Activated CD8-positive, alpha-beta memory T cell treated with anti-CD3 and anti-CD28 coated beads, Interleukin-2, amount 50 U/mL, for 1 hour (primary cell): ENCODE results near the gene FOXK2.
"Not testable (repeated sequence)": the region's sequence is repeated elsewhere in the genome, so short reads cannot be mapped to it uniquely, and the experiment has no call there.

Source experiments
- DNase-seq: peaks from one replicate; pipeline ENCODE4 v3.0.0-alpha.2; 2020; ENCODE audit errors: extremely low read depth

The FOXK2 gene

GRCh38 chr17:82534401-82534812 lies 14.9 kb downstream of the FOXK2 start:
- no peak for DNase-seq

GRCh38 chr17:82536512-82537201 lies 17.1 kb downstream of the FOXK2 start:
- DNase-seq, result no peak

- DNase-seq, result not testable (repeated sequence)
Observed at GRCh38 chr17:82537228-82537627, 17.7 kb downstream of the FOXK2 start.

GRCh38 chr17:82539076-82539475 lies 19.5 kb downstream of the FOXK2 start:
- DNase-seq, result not testable (repeated sequence)

- no peak for DNase-seq
Observed at GRCh38 chr17:82542439-82542838, 22.9 kb downstream of the FOXK2 start.

GRCh38 chr17:82544431-82545070 lies 25.0 kb downstream of the FOXK2 start:
- no peak for DNase-seq

GRCh38 chr17:82545071-82545462 lies 25.5 kb downstream of the FOXK2 start:
- no peak for DNase-seq

GRCh38 chr17:82547981-82548380 lies 28.4 kb downstream of the FOXK2 start:
- no peak for DNase-seq

GRCh38 chr17:82548681-82549303 lies 29.3 kb downstream of the FOXK2 start:
- no peak for DNase-seq

- peak; percentile 54 for DNase-seq
Observed at GRCh38 chr17:82551779-82552457, 32.4 kb downstream of the FOXK2 start.

- DNase-seq, result no peak
Observed at GRCh38 chr17:82552580-82552979, 33.0 kb downstream of the FOXK2 start.

- DNase-seq, result no peak
Observed at GRCh38 chr17:82553210-82553930, 33.8 kb downstream of the FOXK2 start.

- DNase-seq, result not testable (repeated sequence)
Observed at GRCh38 chr17:82557510-82557909, 38.0 kb downstream of the FOXK2 start.

- DNase-seq, result no peak
Observed at GRCh38 chr17:82559566-82560251, 40.2 kb downstream of the FOXK2 start.

GRCh38 chr17:82560252-82560642 lies 40.7 kb downstream of the FOXK2 start:
- no peak for DNase-seq

- no peak for DNase-seq
Observed at GRCh38 chr17:82560802-82561428, 41.4 kb downstream of the FOXK2 start.

GRCh38 chr17:82561429-82562035 lies 42.0 kb downstream of the FOXK2 start:
- no peak for DNase-seq

GRCh38 chr17:82562718-82563220 lies 43.2 kb downstream of the FOXK2 start:
- not testable (repeated sequence) for DNase-seq

GRCh38 chr17:82563318-82563717 lies 43.8 kb downstream of the FOXK2 start:
- no peak for DNase-seq

- DNase-seq, result not testable (repeated sequence)
Observed at GRCh38 chr17:82563745-82564144, 44.2 kb downstream of the FOXK2 start.
